ENCODE measurements around the gene UCK2.
"Not testable (repeated sequence)": the region's sequence is repeated elsewhere in the genome, so short reads cannot be mapped to it uniquely, and the experiment has no call there.

UCK2 gene

GRCh38 chr1:165827268-165828102 lies at the start of gene UCK2:
Gene UCK2 (plus strand): TSS chr1:165827614. CDS start chr1:165827834, 220 bp downstream.
- peak; percentile 40 to 64 for DNase-seq

- not testable (repeated sequence) for DNase-seq
Measured at GRCh38 chr1:165778197-165778596, 49.2 kb upstream of the UCK2 start.

GRCh38 chr1:165783519-165783918 lies 43.9 kb upstream of the UCK2 start:
- not testable (repeated sequence) for DNase-seq

GRCh38 chr1:165787741-165788140 lies 39.7 kb upstream of the UCK2 start:
- no peak for DNase-seq

GRCh38 chr1:165793951-165794350 lies 33.5 kb upstream of the UCK2 start:
- no peak for DNase-seq

GRCh38 chr1:165795894-165796293 lies 31.5 kb upstream of the UCK2 start:
- DNase-seq: no peak

GRCh38 chr1:165799387-165799786 lies 28.0 kb upstream of the UCK2 start:
- no peak for DNase-seq

- DNase-seq: not testable (repeated sequence)
Measured at GRCh38 chr1:165804513-165804912, 22.9 kb upstream of the UCK2 start.

GRCh38 chr1:165807613-165808012 lies 19.8 kb upstream of the UCK2 start:
- DNase-seq: no peak

GRCh38 chr1:165815725-165816124 lies 11.7 kb upstream of the UCK2 start:
- DNase-seq: no peak

- no peak for DNase-seq
Measured at GRCh38 chr1:165816157-165816556, 11.3 kb upstream of the UCK2 start.

GRCh38 chr1:165816826-165817497 lies 10.5 kb upstream of the UCK2 start:
- DNase-seq: no peak

GRCh38 chr1:165823552-165824268 lies 3.7 kb upstream of the UCK2 start:
- no peak for DNase-seq

- no peak for DNase-seq
Measured at GRCh38 chr1:165824269-165824643, 3.2 kb upstream of the UCK2 start.

- no peak for DNase-seq
Measured at GRCh38 chr1:165826565-165827267, 698 bp upstream of the UCK2 start.

- DNase-seq: peak in 1 of 2 experiments; percentile 39
Measured at GRCh38 chr1:165828103-165828668, 772 bp downstream of the UCK2 start.

GRCh38 chr1:165828669-165829329 lies 1.4 kb downstream of the UCK2 start:
- DNase-seq: peak; percentile 28 to 44

GRCh38 chr1:165829888-165830287 lies 2.5 kb downstream of the UCK2 start:
- no peak for DNase-seq

- no peak for DNase-seq
Measured at GRCh38 chr1:165831146-165831545, 3.7 kb downstream of the UCK2 start.

GRCh38 chr1:165832902-165833301 lies 5.5 kb downstream of the UCK2 start:
- no peak for DNase-seq

- DNase-seq: no peak
Measured at GRCh38 chr1:165833358-165833757, 5.9 kb downstream of the UCK2 start.

GRCh38 chr1:165834229-165834628 lies 6.8 kb downstream of the UCK2 start:
- DNase-seq: no peak
